ENCODE measurements around the gene ADAMTS6.

- TF ChIP-seq PBX3 (IDR thresholded peaks at IDR 0.05), result no peak
- TF ChIP-seq MAFK (IDR thresholded peaks at IDR 0.05; ENCODE audit: partially characterized antibody), result no peak
- TF ChIP-seq ATOH8 (CRISPR knock-in tag; IDR thresholded peaks at IDR 0.05; ENCODE audit: low read depth), result no peak
- TF ChIP-seq CTCF (IDR thresholded peaks at IDR 0.05), result no peak
- no peak for TF ChIP-seq KDM1A (IDR thresholded peaks at IDR 0.05; ENCODE audit: low read depth)
- no peak for TF ChIP-seq MYC (IDR thresholded peaks at IDR 0.05; ENCODE audit: borderline replicate concordance, low read length)
- no peak for TF ChIP-seq SREBF2 (IDR thresholded peaks at IDR 0.05)
- TF ChIP-seq USF2 (IDR thresholded peaks at IDR 0.05), result no peak
- no peak for TF ChIP-seq BHLHE40 (IDR thresholded peaks at IDR 0.05; ENCODE audit: low read depth, low read length)
- TF ChIP-seq ESRRA (IDR thresholded peaks at IDR 0.05; ENCODE audit: borderline replicate concordance, low read length), result no peak
- no peak for TF ChIP-seq NPAS2 (CRISPR knock-in tag; IDR thresholded peaks at IDR 0.05; ENCODE audit: borderline replicate concordance)
- TF ChIP-seq POLR2A (IDR thresholded peaks at IDR 0.05; ENCODE audit: low read length), result no peak
Observed at GRCh38 chr5:65411356-65411755, 70.4 kb downstream of the ADAMTS6 start.
